ENCODE results near the gene MRPL50.

GRCh38 chr9:101341958-101342357 lies 56.5 kb downstream of the MRPL50 start:
- TF ChIP-seq CTCF (IDR thresholded peaks at IDR 0.05) (no peak), POLR2A (IDR thresholded peaks at IDR 0.05) (no peak), POLR2AphosphoS5 (IDR thresholded peaks at IDR 0.05) (no peak), EP300 (IDR thresholded peaks at IDR 0.05; ENCODE audit: low read depth) (no peak)

All from transverse colon (tissue), 4 donors.